Posterior vena cava (tissue), 2 donors: ENCODE measurements around the gene PRR5. TPM values are rescaled to one million over a fixed set of nuclear protein-coding genes. Genes with fewer than 3 reads are reported as not detected.
"Not testable (repeated sequence)": the region's sequence is repeated elsewhere in the genome, so short reads cannot be mapped to it uniquely, and the experiment has no call there.

Source experiments
- DNase-seq: peaks from one replicate; pipeline ENCODE4 v3.0.0-alpha.2; 2020; ENCODE audit warnings: low spot score
- intact Hi-C, 2 donors: fragments of 100-400 bp; cut with DNase I; formaldehyde crosslinking; loops; one replicate each; pipeline versions ENCODE4 v1.14.1 to v1.14.2; 2022 to 2023
- long read RNA-seq, 2 donors: library from polyadenylated mRNA; unstranded; transcript quantifications; one replicate each; pipeline ENCODE4 v2.0.0, GENCODE V29; 2020 to 2021
- total RNA-seq, 2 donors: library from RNA; stranded (reverse); fragmentation: NEBNext Ultra II Directional; extraction: Animal tissue kit (Norgen Biotek cat#: 25700); gene quantifications; one replicate each; pipeline ENCODE4 v1.2.1, GENCODE V29; 2021
- donor health status: DM: yes; HTN: yes; CAD: no.
- donor health status: DM: yes; HTN: yes; CAD: no.

The PRR5 gene
- total RNA-seq = 10 to 100 TPM in 1 of 2 donors, 1 to 10 TPM in 1; 8.8 to 11.8 TPM
- long read RNA-seq, donor 1, partial matches to known transcripts = 0 of 6 reads
- long read RNA-seq, donor 1, other reads (novel, unspliced or antisense) = 3 of 6 reads
- long read RNA-seq, donor 2, transcript PRR5-216 (9 exons, 1,843 nt) = major isoform, 10 of 22 reads
- long read RNA-seq, donor 2, partial matches to known transcripts = 0 of 22 reads
- long read RNA-seq, donor 2, other reads (novel, unspliced or antisense) = 12 of 22 reads

GRCh38 chr22:44701824-44702478, at the start of gene PRR5:
Gene PRR5, plus strand, starts transcription at chr22:44702204. Its CDS starts 271 bp downstream, at chr22:44702475.
- intact Hi-C loops = no loop called here
- DNase-seq = peak; percentile 92

GRCh38 chr22:44652866-44653265, 49.1 kb upstream of the PRR5 start:
- DNase-seq, intact Hi-C loops: not testable (repeated sequence)

GRCh38 chr22:44658311-44658953, 43.6 kb upstream of the PRR5 start:
- DNase-seq = peak; percentile 77
- intact Hi-C loops = no loop called here

GRCh38 chr22:44659140-44659539, 42.9 kb upstream of the PRR5 start:
- peak; percentile 75 for DNase-seq
- intact Hi-C loops = no loop called here

GRCh38 chr22:44660051-44660830, 41.8 kb upstream of the PRR5 start:
- DNase-seq = peak; percentile 76
- intact Hi-C loops = no loop called here

GRCh38 chr22:44661070-44661469, 40.9 kb upstream of the PRR5 start:
- intact Hi-C loops = no loop called here
- peak; percentile 67 for DNase-seq

- intact Hi-C loops = no loop called here
Measured at GRCh38 chr22:44661659-44662569, 40.1 kb upstream of the PRR5 start.

GRCh38 chr22:44663256-44663999, 38.6 kb upstream of the PRR5 start:
- peak; percentile 68 for DNase-seq
- intact Hi-C loops = no loop called here

More at GRCh38 chr22:44661659-44662569, 40.1 kb upstream of the PRR5 start:
- peak; percentile 53 for DNase-seq

GRCh38 chr22:44664149-44664548, 37.9 kb upstream of the PRR5 start:
- intact Hi-C loops = no loop called here
- DNase-seq = peak; percentile 88

- intact Hi-C loops = no loop called here
- peak; percentile 84 for DNase-seq
Measured at GRCh38 chr22:44665115-44665514, 36.9 kb upstream of the PRR5 start.

- intact Hi-C loops = no loop called here
- no peak for DNase-seq
Measured at GRCh38 chr22:44666207-44666585, 35.8 kb upstream of the PRR5 start.

- intact Hi-C loops = no loop called here
- DNase-seq = peak; percentile 28
Measured at GRCh38 chr22:44667276-44667675, 34.7 kb upstream of the PRR5 start.

GRCh38 chr22:44667829-44668189, 34.2 kb upstream of the PRR5 start:
- DNase-seq = no peak
- intact Hi-C loops = no loop called here

GRCh38 chr22:44668190-44668885, 33.7 kb upstream of the PRR5 start:
- no peak for DNase-seq
- intact Hi-C loops = no loop called here

GRCh38 chr22:44668886-44669521, 33.0 kb upstream of the PRR5 start:
- DNase-seq = no peak
- intact Hi-C loops = no loop called here

GRCh38 chr22:44669561-44669976, 32.4 kb upstream of the PRR5 start:
- intact Hi-C loops = no loop called here
- no peak for DNase-seq
